Measurements from ENCODE around the gene DCDC2B.
A peak's percentile ranks its signal among the peaks of the same experiment; 100 is the strongest.

DCDC2B gene

GRCh38 chr1:32200226-32201010 lies 8.5 kb upstream of the DCDC2B start, which contains the start of gene CCDC28B:
TSS of gene CCDC28B (plus strand) at chr1:32200595. CDS start at chr1:32201936, 1,341 bp downstream.
- no peak for TF ChIP-seq CTCF (conservative IDR thresholded peaks at IDR 0.05; ENCODE audit: low read depth, low read length)
- peak; percentile 77 for DNase-seq (ENCODE audit: low read depth)
- peak within 1 kb of the TSS; percentile 72 for H3K4me3 ChIP-seq (ENCODE audit: low read depth, low read length)

- peak overlapping the region; percentile 72 for H3K4me3 ChIP-seq (ENCODE audit: low read depth, low read length)
- DNase-seq (ENCODE audit: low read depth), result peak; percentile 72
- TF ChIP-seq CTCF (conservative IDR thresholded peaks at IDR 0.05; ENCODE audit: low read depth, low read length), result no peak
Measured at GRCh38 chr1:32201011-32201855, 7.7 kb upstream of the DCDC2B start.

- no peak for DNase-seq (ENCODE audit: low read depth)
- H3K4me3 ChIP-seq (ENCODE audit: low read depth, low read length), result peak overlapping the region; percentile 76
- TF ChIP-seq CTCF (conservative IDR thresholded peaks at IDR 0.05; ENCODE audit: low read depth, low read length), result no peak
Measured at GRCh38 chr1:32204943-32205361, 3.9 kb upstream of the DCDC2B start.

GRCh38 chr1:32205401-32206370 lies 3.2 kb upstream of the DCDC2B start, which contains the start of gene IQCC:
TSS of gene IQCC (plus strand) at chr1:32205671. CDS start at chr1:32205682, 11 bp downstream.
- DNase-seq (ENCODE audit: low read depth), result peak; percentile 81
- peak within 1 kb of the TSS; percentile 76 for H3K4me3 ChIP-seq (ENCODE audit: low read depth, low read length)
- no peak for TF ChIP-seq CTCF (conservative IDR thresholded peaks at IDR 0.05; ENCODE audit: low read depth, low read length)

- DNase-seq (ENCODE audit: low read depth), result no peak
- no peak for TF ChIP-seq CTCF (conservative IDR thresholded peaks at IDR 0.05; ENCODE audit: low read depth, low read length)
- no peak overlapping the region for H3K4me3 ChIP-seq (ENCODE audit: low read depth, low read length)
Measured at GRCh38 chr1:32208469-32208868, 420 bp upstream of the DCDC2B start.
